HepG2 (cell line): ENCODE results near the gene PLD3. TPM values are rescaled to one million over a fixed set of nuclear protein-coding genes. Genes with fewer than 3 reads are reported as not detected.

ENCODE experiments used
- ATAC-seq: fragments of 200-7000 bp; cut with Tn5 transposase; 3 replicates; pipeline ENCODE4 v1.9.1; 2020; ENCODE audit warnings: mild to moderate bottlenecking, moderate library complexity
- BruUV-seq: library from RNA; stranded (reverse); fragments of 400-500 nt; replicated peaks from 2 replicates; lab custom pipeline; 2021; lab: Mats Ljungman, UMichigan
- CTCF ChIA-PET: fragments of 300-600 bp; formaldehyde crosslinking; extraction: SDS; loops from one replicate; lab custom pipeline; 2021; ENCODE audit warnings: low total read pairs, inconsistent platforms, low intra/inter-chr PET ratio; lab: Yijun Ruan, JAX
- POLR2A ChIA-PET: fragments of 350-600 bp; sonication (Branson Sonifier 250); formaldehyde crosslinking; loops from one replicate; lab custom pipeline; 2020; ENCODE audit warnings: antibody characterized with exemption, inconsistent platforms; lab: Yijun Ruan, JAX
- DNase-seq: peaks from one replicate; pipeline ENCODE4 v3.0.0-alpha.2; 2015; ENCODE audit warnings: low spot score
- FAIRE-seq: peaks from 3 replicates; lab custom pipeline; 2011; peaks lifted over from hg19 to GRCh38; lab: Jason Lieb, UNC
- H2AFZ ChIP-seq: one replicate; pipeline ENCODE4 v1.6.1; 2011; ENCODE audit warnings: low read length, inconsistent platforms
- H3K27ac ChIP-seq: fragments of 300-600 bp; 3 replicates; pipeline ENCODE4 v1.8.0; 2011; ENCODE audit warnings: mixed run types, mild to moderate bottlenecking, mixed read lengths, low read length, inconsistent platforms; ENCODE audit not compliant: insufficient read depth; ENCODE audit errors: extremely low read length
- H3K27me3 ChIP-seq, 2 experiments: fragments of 200-600 bp in 1 of 2; 2 replicates in 1 of 2; 3 replicates in 1 of 2; pipeline versions ENCODE4 v1.6.0 to v1.8.0; 2011; ENCODE audit warnings: low read length in 2 of 2, mild to moderate bottlenecking in 2 of 2, moderate library complexity in 2 of 2, inconsistent platforms in 1 of 2; ENCODE audit not compliant: insufficient read depth in 2 of 2, control insufficient read depth in 1 of 2
- H3K36me3 ChIP-seq, 2 experiments: fragments of 200-600 bp in 1 of 2; replicated peaks in 1 of 2; 2 replicates in 1 of 2; 3 replicates in 1 of 2; pipeline versions ENCODE4 v1.5.1 to v1.8.0; 2011; ENCODE audit warnings: low read length in 2 of 2, inconsistent platforms in 1 of 2; ENCODE audit not compliant: insufficient read depth in 2 of 2, control insufficient read depth in 1 of 2
- H3K4me1 ChIP-seq: 2 replicates; pipeline ENCODE4 v1.5.1; 2012; ENCODE audit warnings: low read length, inconsistent platforms; ENCODE audit not compliant: insufficient read depth
- H3K4me2 ChIP-seq: 2 replicates; pipeline ENCODE4 v1.6.0; 2011; ENCODE audit warnings: low read depth, low read length, inconsistent platforms
- H3K4me3 ChIP-seq, 3 experiments: fragments of 200-600 bp in 1 of 3; sonication (generic), shearing (Covaris generic) in 1 of 3; replicated peaks in 1 of 3; 2 replicates each; pipeline ENCODE4 v1.5.1; 2011 to 2016; ENCODE audit warnings: low read length in 3 of 3, inconsistent platforms in 2 of 3, low read depth in 2 of 3, mild to moderate bottlenecking in 2 of 3, control low read depth in 1 of 3, mixed read lengths in 1 of 3; ENCODE audit not compliant: insufficient read depth in 1 of 3
- H3K79me2 ChIP-seq: one replicate; pipeline ENCODE4 v1.6.1; 2011; ENCODE audit warnings: low read length, inconsistent platforms; ENCODE audit not compliant: insufficient read depth
- H3K9ac ChIP-seq: 2 replicates; pipeline ENCODE4 v1.6.0; 2011; ENCODE audit warnings: mild to moderate bottlenecking, low read depth, low read length, inconsistent platforms; ENCODE audit not compliant: insufficient read depth
- H3K9me3 ChIP-seq: 2 replicates; pipeline ENCODE4 v1.5.1; 2012; ENCODE audit warnings: mild to moderate bottlenecking, low read length
- H4K20me1 ChIP-seq: 2 replicates; pipeline ENCODE4 v1.6.0; 2011; ENCODE audit warnings: inconsistent platforms, mild to moderate bottlenecking, low read length, moderate library complexity; ENCODE audit not compliant: insufficient read depth
- CENPX ChIP-seq: sonication (generic); formaldehyde crosslinking; IDR thresholded peaks from 2 replicates; pipeline ENCODE4 v1.9.0; 2021; ENCODE audit warnings: mild to moderate bottlenecking, missing genetic modification reagents, moderate library complexity
- JARID2 ChIP-seq: sonication (generic); formaldehyde crosslinking; IDR thresholded peaks from 2 replicates; pipeline ENCODE4 v1.8.1; 2023; ENCODE audit warnings: missing genetic modification reagents, inconsistent platforms; ENCODE audit not compliant: insufficient replicate concordance
- STAT5B ChIP-seq: sonication (generic); formaldehyde crosslinking; IDR thresholded peaks from 2 replicates; pipeline ENCODE4 v1.4.0; 2020; ENCODE audit warnings: missing genetic modification reagents
- ZEB1 ChIP-seq: IDR thresholded peaks from 2 replicates; pipeline ENCODE4 v1.6.1; 2012; ENCODE audit warnings: mild to moderate bottlenecking, low read depth, inconsistent platforms; ENCODE audit not compliant: insufficient replicate concordance
- ZNF205 ChIP-seq: IDR thresholded peaks from 2 replicates; pipeline ENCODE4 v1.6.1; 2018; ENCODE audit warnings: missing biosample characterization, missing genetic modification reagents
- ZNF317 ChIP-seq: sonication (generic); formaldehyde crosslinking; IDR thresholded peaks from 2 replicates; pipeline ENCODE4 v1.5.0; 2020; ENCODE audit warnings: mild to moderate bottlenecking, missing genetic modification reagents
- ZNF609 ChIP-seq: sonication (generic); formaldehyde crosslinking; IDR thresholded peaks from 2 replicates; pipeline ENCODE4 v1.4.0; 2020; ENCODE audit warnings: mild to moderate bottlenecking, missing genetic modification reagents, borderline replicate concordance
- ZNF75D ChIP-seq: sonication (generic); formaldehyde crosslinking; IDR thresholded peaks from 2 replicates; pipeline ENCODE4 v1.8.1; 2023; ENCODE audit warnings: missing genetic modification reagents, mild to moderate bottlenecking, borderline replicate concordance
- ZSCAN21 ChIP-seq: sonication (generic); formaldehyde crosslinking; IDR thresholded peaks from 2 replicates; pipeline ENCODE4 v1.8.0; 2022; ENCODE audit warnings: mild to moderate bottlenecking, missing genetic modification reagents, moderate library complexity, borderline replicate concordance
- WGBS: methylation state at CpG from one replicate; pipeline ENCODE4 v1.1.6; 2017; ENCODE audit warnings: low lambda C conversion rate; 5-methylcytosine and 5-hydroxymethylcytosine counted together
- in situ Hi-C: cut with HindIII; loops from 2 replicates; pipeline ENCODE4 v1.10.0; 2017; ENCODE audit warnings: low pct_unique_long_range_greater_than_20kb; ENCODE audit not compliant: extremely low pct_ligation_motif_present
- intact Hi-C: fragments of 100-400 bp; cut with micrococcal nuclease; formaldehyde crosslinking; loops from one replicate; pipeline ENCODE4 v1.10.0; 2022; ENCODE audit not compliant: unreplicated experiment
- polyA plus RNA-seq, 8 experiments: library from polyadenylated mRNA; depleted of rRNA in 3 of 8; stranded (reverse) in 7 of 8; unstranded in 1 of 8; fragments of >200 nt; fragmentation: Illumina TruSeq in 4 of 8; extraction: Trizol in 4 of 8; gene quantifications; 2 replicates each; pipeline versions ENCODE4 v1.2.1 to v1.2.3, GENCODE V29; 2011 to 2016; ENCODE audit warnings: low read depth in 4 of 8, missing spikeins in 1 of 8, mixed read lengths in 1 of 8; ENCODE audit not compliant: insufficient read depth in 1 of 8
- total RNA-seq, 5 experiments: library from RNA; depleted of rRNA; stranded (reverse); fragments of >200 nt; fragmentation: Illumina TruSeq; extraction: Trizol; gene quantifications; 2 replicates each; pipeline ENCODE4 v1.2.3, GENCODE V29; 2016; ENCODE audit warnings: low read depth in 1 of 5

The PLD3 gene
- total and polyA plus RNA-seq, 2 of the 13 experiments (the other 11 are each of a cell fraction or from before 2014, with no cell fraction given), result 45.7 to 164 TPM

- TF ChIP-seq ZNF609 (CRISPR knock-in tag) (no peak), JARID2 (no peak)
These were observed 33.8 kb upstream of the PLD3 start (continued) for GRCh38 chr19:40314656-40315055.

- Histone ChIP-seq H3K27ac (no peak overlapping the region), H3K79me2 (no peaks in the 10 kb centered on the region), H3K4me1 (peaks cover 10% of the 10 kb centered on the region), H3K4me2 (no peak overlapping the region), H2AFZ (no peak overlapping the region), H4K20me1 (no peaks in the 10 kb centered on the region), H3K9me3 (no peaks in the 10 kb centered on the region), H3K4me3 (no peak overlapping the region), H3K27me3 (no peaks in the 10 kb centered on the region), H3K36me3 (peaks cover under 1 to 5% of the 10 kb centered on the region in 2 experiments; a peak in 3 of 5 replicates), H3K9ac (no peak overlapping the region)
- no TSS peak for BruUV-seq
- ATAC-seq, result no peak
- TF ChIP-seq ZNF205 (no peak), STAT5B (no peak), ZEB1 (no peak), ZSCAN21 (no peak), ZNF75D (no peak), ZNF317 (CRISPR knock-in tag) (no peak), CENPX (no peak)
- ChIA-PET POLR2A (no interaction called here), CTCF (no interaction called here)
- DNase-seq, result no peak
- in situ Hi-C loops, result no loop called here
- intact Hi-C loops, result no loop called here
- WGBS, result 84% methylated on average over 5 of the region's 5 CpGs
- FAIRE-seq, result no peak
These were observed 32.6 kb upstream of the PLD3 start for GRCh38 chr19:40315812-40316470.
